Prostate gland (tissue), 2 donors: ENCODE data around the gene DLX4.

Experiments
- CTCF ChIP-seq, 4 experiments: fragments of 200-600 bp in 2 of 4; fragments of 450-650 bp in 2 of 4; sonication (generic) in 2 of 4; IDR thresholded peaks; 1 replicate in 3 of 4; 2 replicates in 1 of 4; pipeline ENCODE4 v1.5.1; 2016 to 2019; ENCODE audit warnings: antibody characterized with exemption in 4 of 4, mild to moderate bottlenecking in 2 of 4, moderate library complexity in 2 of 4
- POLR2A ChIP-seq: fragments of 450-650 bp; IDR thresholded peaks from one replicate; pipeline ENCODE4 v1.6.1; 2016; ENCODE audit warnings: antibody characterized with exemption, mild to moderate bottlenecking
- POLR2AphosphoS5 ChIP-seq: sonication (generic); formaldehyde crosslinking; IDR thresholded peaks from one replicate; pipeline ENCODE4 v1.6.1; 2017; ENCODE audit warnings: antibody characterized with exemption

GRCh38 chr17:49926886-49927285, 42.1 kb upstream of the DLX4 start:
- no peak for TF ChIP-seq CTCF (IDR thresholded peaks at IDR 0.05)
- TF ChIP-seq POLR2A = no peak
- TF ChIP-seq POLR2AphosphoS5 = no peak
